NCI-H2081 treated with DMSO at 0.1 percent for 48 hours (cell line): ENCODE results near the gene WDR7.

ENCODE experiments used
- DNase-seq: peaks from one replicate; lab custom pipeline; 2025; lab: John Stamatoyannopoulos, UW

WDR7 gene

GRCh38 chr18:56995579-56996188, 344.5 kb downstream of the WDR7 start:
- no peak for DNase-seq

GRCh38 chr18:56997200-56997599, 346.0 kb downstream of the WDR7 start:
- DNase-seq: no peak

GRCh38 chr18:56999823-57000222, 348.7 kb downstream of the WDR7 start:
- no peak for DNase-seq

- DNase-seq: no peak
These were observed 351.5 kb downstream of the WDR7 start for GRCh38 chr18:57002627-57003026.

- no peak for DNase-seq
These were observed 352.2 kb downstream of the WDR7 start for GRCh38 chr18:57003342-57003741.

GRCh38 chr18:57004366-57005121, 353.4 kb downstream of the WDR7 start:
- DNase-seq: no peak

- no peak for DNase-seq
These were observed 357.0 kb downstream of the WDR7 start for GRCh38 chr18:57008001-57008686.

GRCh38 chr18:57009844-57010243, 358.7 kb downstream of the WDR7 start:
- DNase-seq: no peak

GRCh38 chr18:57014772-57015413, 363.7 kb downstream of the WDR7 start:
- no peak for DNase-seq

- no peak for DNase-seq
These were observed 364.3 kb downstream of the WDR7 start for GRCh38 chr18:57015451-57015850.

GRCh38 chr18:57018845-57019244, 367.7 kb downstream of the WDR7 start:
- DNase-seq: no peak

- DNase-seq: no peak
These were observed 371.6 kb downstream of the WDR7 start for GRCh38 chr18:57022716-57023115.

GRCh38 chr18:57023275-57023882, 372.2 kb downstream of the WDR7 start:
- DNase-seq: no peak

GRCh38 chr18:57025540-57025939, 374.4 kb downstream of the WDR7 start:
- DNase-seq: no peak

- DNase-seq: no peak
These were observed 375.2 kb downstream of the WDR7 start for GRCh38 chr18:57026316-57026715.

- no peak for DNase-seq
These were observed 376.1 kb downstream of the WDR7 start for GRCh38 chr18:57027190-57027708.

- no peak for DNase-seq
These were observed 378.6 kb downstream of the WDR7 start for GRCh38 chr18:57029761-57030160.

- no peak for DNase-seq
These were observed 379.3 kb downstream of the WDR7 start for GRCh38 chr18:57030417-57030816.

GRCh38 chr18:57035590-57035989, 384.4 kb downstream of the WDR7 start:
- DNase-seq: no peak

GRCh38 chr18:57038395-57038794, 387.2 kb downstream of the WDR7 start:
- no peak for DNase-seq

- no peak for DNase-seq
These were observed 389.0 kb downstream of the WDR7 start for GRCh38 chr18:57040175-57040574.

- no peak for DNase-seq
These were observed 392.1 kb downstream of the WDR7 start for GRCh38 chr18:57043241-57043640.
